ENCODE results near the gene RASGRP3. TPM values are rescaled to one million over a fixed set of nuclear protein-coding genes. Genes with fewer than 3 reads are reported as not detected.
A peak's percentile ranks its signal among the peaks of the same experiment; 100 is the strongest.

The RASGRP3 gene
- total and polyA plus RNA-seq, 5 donors, result 22.7 to 61.6 (median 48.8) TPM

- 85% methylated on average over 6 of the region's 6 CpGs for WGBS
- intact Hi-C loops (cut with DNase I), result no loop called here
- DNase-seq, result no peak
Observed at GRCh38 chr2:33602201-33602830, 125.9 kb downstream of the RASGRP3 start.

GRCh38 chr2:33603416-33603815, 127.0 kb downstream of the RASGRP3 start:
- ATAC-seq, result no peak
- intact Hi-C loops (cut with DNase I), result no loop called here
- 79% methylated on average over 3 of the region's 3 CpGs for WGBS

More at GRCh38 chr2:33602201-33602830, 125.9 kb downstream of the RASGRP3 start:
- no peak overlapping the region for H3K4me3 ChIP-seq (ENCODE audit: low read length)
- H3K9me3 ChIP-seq (ENCODE audit: control insufficient read depth, low read length), result no peaks in the 10 kb centered on the region
- peaks cover 2% of the 10 kb centered on the region for H3K4me1 ChIP-seq (ENCODE audit: control insufficient read depth, insufficient read depth, low read length)
- no peak for ATAC-seq
- H3K27me3 ChIP-seq (ENCODE audit: control insufficient read depth, insufficient read depth), result no peaks in the 10 kb centered on the region
- H3K27ac ChIP-seq (ENCODE audit: low read length), result no peak overlapping the region

DNA sequence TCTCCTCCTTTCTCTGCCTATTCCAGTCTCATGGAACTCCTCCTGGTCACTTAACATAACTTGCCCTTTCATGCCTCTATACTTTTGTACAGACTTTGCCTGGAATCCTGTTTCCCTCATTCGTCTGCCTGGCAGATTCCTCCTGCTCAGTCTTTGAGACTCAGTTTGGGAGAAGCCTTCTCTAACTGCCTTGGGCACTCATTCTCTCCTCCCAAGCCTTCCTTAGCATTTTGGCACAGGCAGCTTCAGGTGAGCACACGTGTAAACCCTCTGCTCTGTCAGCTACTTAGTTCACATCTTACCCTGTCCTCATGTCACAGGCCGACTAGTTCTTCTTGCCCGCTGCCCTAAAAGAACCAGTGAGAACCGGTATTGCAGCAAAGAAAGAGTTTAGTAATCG, 128.6 kb downstream of the RASGRP3 start:
- ATAC-seq (no peak), DNase-seq (no peak)
- Histone ChIP-seq H3K4me1 (ENCODE audit: control insufficient read depth, insufficient read depth, low read length) (no peaks in the 10 kb centered on the region), H3K4me3 (ENCODE audit: low read length) (no peak overlapping the region), H3K27me3 (ENCODE audit: control insufficient read depth, insufficient read depth) (no peaks in the 10 kb centered on the region), H3K27ac (ENCODE audit: low read length) (no peak overlapping the region), H3K9me3 (ENCODE audit: control insufficient read depth, low read length) (no peaks in the 10 kb centered on the region)
- 73% methylated on average over 6 of the region's 6 CpGs for WGBS
- intact Hi-C loops (cut with DNase I), result no loop called here

More at GRCh38 chr2:33603416-33603815, 127.0 kb downstream of the RASGRP3 start:
- no peak overlapping the region for H3K4me3 ChIP-seq (ENCODE audit: low read length)
- H3K27me3 ChIP-seq (ENCODE audit: control insufficient read depth, insufficient read depth), result no peaks in the 10 kb centered on the region
- no peaks in the 10 kb centered on the region for H3K9me3 ChIP-seq (ENCODE audit: control insufficient read depth, low read length)
- H3K27ac ChIP-seq (ENCODE audit: low read length), result no peak overlapping the region
- no peaks in the 10 kb centered on the region for H3K4me1 ChIP-seq (ENCODE audit: control insufficient read depth, insufficient read depth, low read length)
- no peak for DNase-seq

DNA sequence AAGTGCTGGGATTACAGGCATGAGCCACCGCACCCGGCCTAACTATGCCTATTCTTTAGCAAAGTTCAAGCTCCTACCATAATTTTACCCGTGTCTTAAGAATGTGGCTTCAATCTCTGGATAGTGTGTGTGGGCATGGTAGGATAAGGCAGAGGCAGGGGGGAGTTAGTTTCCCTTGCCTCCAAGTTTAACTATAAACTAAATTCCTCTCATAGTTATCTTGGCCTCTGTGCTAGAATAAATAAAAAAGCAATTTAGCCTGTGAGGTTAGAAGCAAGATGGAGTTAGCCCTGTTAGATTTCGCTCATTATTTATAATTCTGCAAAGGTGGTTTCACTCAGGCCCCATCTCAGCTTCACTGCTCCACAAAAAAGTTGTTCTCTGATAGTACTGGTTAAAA, 129.7 kb downstream of the RASGRP3 start:
- 88% methylated on average over 4 of the region's 4 CpGs for WGBS
- intact Hi-C loops (cut with DNase I), result no loop called here
- no peaks in the 10 kb centered on the region for H3K27me3 ChIP-seq (ENCODE audit: control insufficient read depth, insufficient read depth)

GRCh38 chr2:33606622-33607021, 130.2 kb downstream of the RASGRP3 start:
- DNase-seq, result no peak
- no peak for ATAC-seq
- Histone ChIP-seq H3K27ac (ENCODE audit: low read length) (no peak overlapping the region), H3K9me3 (ENCODE audit: control insufficient read depth, low read length) (no peaks in the 10 kb centered on the region), H3K27me3 (ENCODE audit: control insufficient read depth, insufficient read depth) (no peaks in the 10 kb centered on the region), H3K4me3 (ENCODE audit: low read length) (no peak overlapping the region), H3K4me1 (ENCODE audit: control insufficient read depth, insufficient read depth, low read length) (no peaks in the 10 kb centered on the region)
- WGBS, result 95% methylated on average over 7 of the region's 7 CpGs
- intact Hi-C loops (cut with DNase I), result no loop called here

More for the DNA sequence above, 129.7 kb downstream of the RASGRP3 start:
- H3K4me1 ChIP-seq (ENCODE audit: control insufficient read depth, insufficient read depth, low read length), result no peaks in the 10 kb centered on the region
- ATAC-seq (no peak), DNase-seq (no peak)
- no peaks in the 10 kb centered on the region for H3K9me3 ChIP-seq (ENCODE audit: control insufficient read depth, low read length)
- no peak overlapping the region for H3K4me3 ChIP-seq (ENCODE audit: low read length)
- no peak overlapping the region for H3K27ac ChIP-seq (ENCODE audit: low read length)

DNA sequence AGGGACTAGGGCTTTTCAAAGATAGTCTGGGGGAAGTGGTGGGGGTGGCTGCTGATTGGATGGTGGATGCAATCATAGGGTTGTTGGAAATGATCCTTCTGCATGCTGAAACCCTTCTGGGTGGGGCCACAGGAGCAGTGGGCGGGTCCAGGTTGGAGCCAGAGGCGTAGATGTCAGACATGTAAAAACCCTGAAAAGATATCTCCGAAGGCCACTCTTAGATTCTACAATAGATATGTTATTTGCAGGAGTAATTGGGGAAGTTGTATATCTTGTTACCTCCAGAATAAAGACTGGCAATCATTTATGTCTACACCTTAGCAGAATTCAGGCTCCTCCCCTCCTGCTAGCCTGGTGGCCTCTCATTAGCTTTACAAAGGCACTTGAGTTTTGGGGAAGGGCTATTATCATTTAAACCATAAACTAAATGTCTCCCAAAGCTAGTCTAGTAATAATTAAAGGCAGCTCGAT, 130.8 kb downstream of the RASGRP3 start:
- intact Hi-C loops (cut with DNase I), result no loop called here
- Histone ChIP-seq H3K9me3 (ENCODE audit: control insufficient read depth, low read length) (no peaks in the 10 kb centered on the region), H3K27ac (ENCODE audit: low read length) (no peak overlapping the region), H3K4me1 (ENCODE audit: control insufficient read depth, insufficient read depth, low read length) (no peaks in the 10 kb centered on the region), H3K27me3 (ENCODE audit: control insufficient read depth, insufficient read depth) (no peaks in the 10 kb centered on the region), H3K4me3 (ENCODE audit: low read length) (no peak overlapping the region)
- no peak for DNase-seq
- WGBS, result 66% methylated on average over 4 of the region's 4 CpGs
- no peak for ATAC-seq

DNA sequence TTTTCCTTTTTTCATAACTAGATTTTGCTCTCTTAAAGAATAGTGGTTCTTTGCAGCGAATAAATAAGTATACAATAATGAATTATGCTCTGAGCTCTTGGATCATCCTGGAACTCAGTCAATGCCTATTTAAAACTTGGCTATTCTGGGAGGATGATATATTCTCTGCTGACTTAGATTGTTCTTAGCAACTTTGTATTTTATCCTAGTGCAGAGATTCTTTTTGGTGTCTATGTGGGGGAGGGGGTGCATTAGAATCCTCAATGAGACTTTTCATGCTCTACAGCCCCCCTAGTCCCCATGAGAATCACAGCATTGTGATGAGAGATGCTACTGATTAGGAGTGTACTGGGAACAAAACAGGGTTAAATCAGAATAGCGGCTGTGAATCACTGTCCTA, 131.5 kb downstream of the RASGRP3 start:
- Histone ChIP-seq H3K9me3 (ENCODE audit: control insufficient read depth, low read length) (no peaks in the 10 kb centered on the region), H3K4me1 (ENCODE audit: control insufficient read depth, insufficient read depth, low read length) (peaks cover under 1% of the 10 kb centered on the region), H3K27me3 (ENCODE audit: control insufficient read depth, insufficient read depth) (no peaks in the 10 kb centered on the region), H3K4me3 (ENCODE audit: low read length) (no peak overlapping the region), H3K27ac (ENCODE audit: low read length) (no peak overlapping the region)
- intact Hi-C loops (cut with DNase I), result no loop called here
- WGBS, result 28% methylated on average over 2 of the region's 2 CpGs
- ATAC-seq, result peak; percentile 46 to 51
- DNase-seq, result no peak

- intact Hi-C loops (cut with DNase I), result no loop called here
- ATAC-seq (no peak), DNase-seq (no peak)
- Histone ChIP-seq H3K27me3 (ENCODE audit: control insufficient read depth, insufficient read depth) (no peaks in the 10 kb centered on the region), H3K4me1 (ENCODE audit: control insufficient read depth, insufficient read depth, low read length) (peaks cover 3% of the 10 kb centered on the region), H3K4me3 (ENCODE audit: low read length) (no peak overlapping the region), H3K27ac (ENCODE audit: low read length) (no peak overlapping the region), H3K9me3 (ENCODE audit: control insufficient read depth, low read length) (no peaks in the 10 kb centered on the region)
Observed at GRCh38 chr2:33614190-33614589, 137.7 kb downstream of the RASGRP3 start.

Other genes with a start within 250 kb of the RASGRP3 start
- gene FAM98A, start 122.7 kb downstream of the RASGRP3 start, total RNA-seq, result 10 to 100 TPM; 59.2 to 83.5 (median 74.7) TPM
- gene FAM98A, start 122.7 kb downstream of the RASGRP3 start, polyA plus RNA-seq, result 39.8 TPM